Globus pallidus (tissue), 1 donor: ENCODE measurements around the gene EPB41L4B.

Experiments used
- DNase-seq: peaks from one replicate; pipeline ENCODE4 v3.0.0-alpha.2; 2015; ENCODE audit warnings: low spot score

EPB41L4B gene

GRCh38 chr9:109320331-109320741 is 523 bp downstream of the EPB41L4B start:
- no peak for DNase-seq

GRCh38 chr9:109319626-109320241 is 1.1 kb downstream of the EPB41L4B start:
- DNase-seq = no peak

DNA sequence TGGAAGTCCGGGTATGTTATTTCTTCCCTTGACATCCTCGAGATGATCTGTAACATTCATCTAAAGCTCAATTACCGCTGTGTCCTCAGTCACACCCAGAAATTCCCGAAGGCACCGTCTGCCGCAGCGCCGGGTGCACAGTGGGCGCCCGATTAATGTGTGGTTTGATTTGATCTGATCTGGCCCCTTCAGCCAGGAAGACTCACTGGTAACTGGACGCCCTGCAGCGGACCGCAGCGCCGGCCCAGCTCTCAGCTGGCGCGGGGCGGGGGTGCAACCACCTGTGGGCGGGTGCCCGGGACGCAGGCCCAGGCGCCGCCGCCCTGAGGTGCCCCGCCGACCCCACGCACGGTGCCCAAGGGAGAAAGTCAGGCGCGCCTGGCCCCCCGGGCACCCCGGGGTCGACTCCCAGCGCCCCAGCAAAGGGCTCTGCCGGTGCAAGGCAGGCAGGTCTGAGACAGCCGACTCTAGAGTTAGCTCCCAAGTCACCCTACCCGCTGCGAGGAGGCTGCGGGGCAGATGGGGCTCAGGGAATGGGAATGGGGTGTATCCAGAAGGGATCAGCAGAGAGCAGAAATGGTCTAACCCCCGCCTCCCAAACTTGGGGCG is 1.7 kb downstream of the EPB41L4B start:
- no peak for DNase-seq

DNA sequence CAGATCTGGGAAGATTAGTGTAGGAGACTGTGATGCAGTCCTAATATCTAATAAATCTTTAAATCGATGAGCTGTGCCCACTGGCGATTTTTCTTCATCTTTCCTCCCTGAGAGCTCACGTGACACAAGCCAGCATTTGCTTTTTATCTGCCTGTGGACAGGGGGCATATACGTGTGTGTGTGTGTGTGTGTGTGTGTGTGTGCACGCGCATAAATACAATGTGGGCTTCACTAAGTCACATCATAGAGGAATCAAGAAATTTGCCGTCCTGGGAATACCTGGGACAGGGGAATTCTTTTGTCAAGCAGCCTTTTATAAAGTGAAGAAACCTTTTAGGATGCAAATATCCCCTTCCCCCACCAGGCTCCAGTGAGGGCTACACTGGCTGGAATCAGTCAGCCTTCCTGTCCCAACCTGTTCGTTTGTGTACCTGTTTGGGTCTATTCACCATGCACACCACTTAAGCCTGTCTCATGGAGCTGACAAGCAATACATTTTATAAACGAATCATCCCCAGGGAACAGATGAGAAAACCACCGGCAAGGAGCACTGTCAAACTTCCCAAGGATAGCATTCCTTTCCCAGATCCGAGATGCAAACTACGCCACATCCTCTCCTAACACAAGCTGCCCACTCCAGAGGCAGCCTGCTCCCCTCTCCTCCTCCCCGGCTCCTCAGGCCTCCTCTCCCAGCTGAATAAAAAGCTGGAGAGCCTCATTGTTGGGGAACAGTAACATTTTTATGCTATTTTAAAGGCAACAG is 2.7 kb downstream of the EPB41L4B start:
- DNase-seq = no peak

GRCh38 chr9:109317311-109317978 is 3.4 kb downstream of the EPB41L4B start:
- no peak for DNase-seq

- DNase-seq = peak; percentile 81
These were observed 4.6 kb downstream of the EPB41L4B start for GRCh38 chr9:109316207-109316640.

- no peak for DNase-seq
These were observed 5.2 kb downstream of the EPB41L4B start for GRCh38 chr9:109315480-109316206.

GRCh38 chr9:109314011-109314531 is 6.8 kb downstream of the EPB41L4B start:
- no peak for DNase-seq

- DNase-seq = no peak
These were observed 7.5 kb downstream of the EPB41L4B start for GRCh38 chr9:109313351-109313750.

DNA sequence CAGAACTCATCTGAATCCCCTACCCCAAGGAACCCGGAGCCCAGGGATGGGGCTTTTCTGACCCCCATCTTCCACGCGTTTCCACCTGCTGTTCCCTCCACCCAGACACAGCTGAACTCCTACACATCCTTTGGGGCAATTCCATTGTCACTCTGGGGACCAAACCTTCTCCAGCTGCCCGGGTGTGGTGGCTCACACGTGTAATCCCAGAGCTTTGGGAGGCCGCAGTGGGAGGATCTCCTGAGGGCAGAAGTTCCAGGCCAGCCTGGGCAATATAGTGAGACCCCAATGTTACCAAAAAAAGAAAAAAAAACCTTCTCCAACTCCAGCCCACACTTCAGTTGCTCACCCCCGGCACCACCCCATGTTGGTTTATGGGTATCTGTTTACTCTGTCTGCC is 8.1 kb downstream of the EPB41L4B start:
- no peak for DNase-seq

DNA sequence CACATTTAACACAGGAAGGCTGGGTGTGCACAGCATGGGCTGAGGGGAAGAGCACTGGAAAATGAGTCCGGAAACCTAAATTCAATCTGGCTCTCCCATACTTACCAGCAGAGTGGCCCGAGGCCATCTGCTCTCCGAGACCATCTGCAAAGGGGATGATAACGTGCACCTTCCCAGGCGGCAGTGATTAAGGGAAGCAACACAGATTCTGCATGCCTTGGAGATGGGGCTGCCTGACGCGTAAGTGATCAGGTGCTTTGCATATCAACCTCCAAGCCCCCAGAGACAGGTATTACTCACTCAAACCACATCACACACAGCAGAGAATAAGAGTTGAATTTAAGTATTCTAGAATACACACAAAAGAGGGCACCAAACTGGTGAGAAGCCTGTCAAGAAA is 9.1 kb downstream of the EPB41L4B start:
- no peak for DNase-seq

DNA sequence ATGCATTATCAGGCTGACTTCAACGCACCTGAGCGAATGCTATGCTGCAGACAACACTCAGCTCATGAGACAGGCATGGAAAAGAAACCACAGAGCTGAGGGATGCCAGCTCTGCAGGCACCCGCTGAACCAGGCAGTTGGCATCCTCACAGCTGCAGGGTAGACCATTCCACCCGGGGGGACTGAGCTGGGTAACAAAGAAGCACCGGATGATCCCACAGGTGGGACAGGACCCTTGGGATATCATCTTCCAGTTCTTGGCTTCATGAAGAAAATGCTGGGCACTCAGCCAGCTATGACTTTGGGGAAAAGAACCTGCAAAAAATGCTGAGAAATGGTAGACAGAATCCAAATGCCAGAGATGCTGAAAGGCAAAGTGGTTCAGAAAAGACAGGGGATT is 9.6 kb downstream of the EPB41L4B start:
- no peak for DNase-seq

- no peak for DNase-seq
These were observed 10.4 kb downstream of the EPB41L4B start for GRCh38 chr9:109310486-109310901.

GRCh38 chr9:109309282-109309681 is 11.6 kb downstream of the EPB41L4B start:
- no peak for DNase-seq

DNA sequence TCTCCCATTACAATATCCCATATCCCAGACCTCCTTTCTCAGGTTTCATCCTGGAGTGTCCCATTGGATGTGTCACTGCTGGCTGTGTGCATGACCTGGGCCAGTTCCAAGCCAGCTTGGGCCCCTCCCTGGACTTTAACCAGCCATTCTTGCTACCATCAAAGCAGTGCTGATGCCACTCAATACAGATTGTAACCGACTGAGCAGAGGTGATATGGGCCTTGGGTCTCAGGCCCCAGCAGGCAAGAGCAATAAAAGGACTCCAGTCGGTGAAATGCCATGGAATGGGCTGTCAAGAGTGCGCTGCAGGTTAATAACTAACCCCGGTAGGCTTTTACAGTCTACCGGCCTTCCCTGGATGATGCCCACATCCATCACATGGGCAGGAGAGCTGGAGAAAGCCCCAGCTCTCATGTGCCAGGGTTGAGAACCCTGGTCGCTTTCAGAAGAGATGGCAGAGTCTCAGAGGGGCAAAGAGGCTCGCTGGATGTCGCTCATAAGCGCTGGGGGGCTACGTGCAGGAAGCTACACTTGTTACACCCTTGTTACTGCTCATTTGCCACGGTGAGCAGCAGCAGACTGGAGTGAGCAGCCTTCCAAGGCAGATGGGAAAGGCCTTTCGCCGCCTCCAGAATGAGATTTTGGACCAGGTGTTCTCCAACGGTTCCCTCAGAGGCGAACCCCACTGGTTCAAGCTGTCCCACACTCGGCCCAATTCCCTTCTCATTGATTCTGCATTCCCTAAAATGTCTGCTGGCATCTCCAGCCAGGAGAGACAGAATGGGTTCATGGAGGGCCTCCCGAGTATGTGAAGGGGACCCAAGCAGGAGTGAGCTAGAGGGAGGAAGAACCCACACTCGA is 13.2 kb downstream of the EPB41L4B start:
- DNase-seq = no peak

- DNase-seq = no peak
These were observed 15.1 kb downstream of the EPB41L4B start for GRCh38 chr9:109305801-109306200.

GRCh38 chr9:109304347-109304746 is 16.5 kb downstream of the EPB41L4B start:
- DNase-seq = no peak

- no peak for DNase-seq
These were observed 17.0 kb downstream of the EPB41L4B start for GRCh38 chr9:109303900-109304299.

DNA sequence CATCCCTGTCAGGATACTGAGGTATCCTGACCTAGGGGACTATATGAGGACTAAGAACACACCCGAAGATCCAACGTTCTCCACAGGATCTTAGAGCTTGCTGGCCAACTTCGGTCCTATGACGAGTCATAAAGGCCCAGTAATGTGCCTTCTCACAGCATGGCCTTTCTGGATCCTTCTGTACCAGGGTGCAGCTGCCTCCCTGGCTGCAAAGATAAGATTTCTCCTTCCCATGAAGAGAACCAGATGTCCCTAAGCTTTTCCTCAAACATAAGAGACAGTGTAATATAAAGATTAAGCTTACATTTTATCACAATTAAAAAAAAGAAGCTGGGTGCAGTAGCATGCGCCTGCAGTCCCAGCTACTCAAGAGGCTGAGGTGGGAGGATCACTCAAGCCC is 18.3 kb downstream of the EPB41L4B start:
- DNase-seq = no peak

DNA sequence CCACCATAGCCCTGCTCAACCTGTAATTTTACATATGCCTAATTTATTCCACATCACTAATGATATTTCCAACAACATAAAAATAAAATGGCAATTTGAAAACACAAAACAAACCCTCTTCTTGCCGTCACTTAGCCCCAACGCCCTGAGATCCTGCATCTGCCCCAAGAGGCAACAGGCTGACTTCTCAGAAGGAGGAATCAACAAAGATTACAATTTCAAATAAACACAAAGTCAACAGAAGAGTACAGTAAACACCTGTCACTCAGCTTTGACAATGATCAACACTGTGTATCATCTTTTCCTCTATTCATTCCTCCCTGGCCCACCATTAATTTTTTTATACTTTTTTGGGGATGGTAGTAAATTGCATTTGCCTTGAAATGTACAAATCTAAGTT is 19.8 kb downstream of the EPB41L4B start:
- DNase-seq = no peak

GRCh38 chr9:109299891-109300290 is 21.0 kb downstream of the EPB41L4B start:
- DNase-seq = no peak
